RWPE2 (cell line): ENCODE measurements around the gene SBNO2.

Source experiments
- ATAC-seq: fragments of 200-7000 bp; cut with Tn5 transposase; 3 replicates; pipeline ENCODE4 v1.9.1; 2021; ENCODE audit warnings: low read depth
- DNase-seq: peaks from one replicate; pipeline ENCODE4 v3.0.0-alpha.2; 2020; ENCODE audit warnings: low spot score
- H3K27ac ChIP-seq: fragments of 450-650 bp; 2 replicates; pipeline ENCODE4 v1.5.1; 2017; ENCODE audit warnings: mild to moderate bottlenecking; ENCODE audit not compliant: poor library complexity, severe bottlenecking
- H3K27me3 ChIP-seq: fragments of 250-450 bp; sonication (Bioruptor Pico); 2 replicates; pipeline ENCODE4 v1.5.1; 2021; ENCODE audit warnings: mild to moderate bottlenecking, moderate library complexity; ENCODE audit not compliant: insufficient read depth, poor library complexity, severe bottlenecking
- H3K36me3 ChIP-seq: fragments of 250-450 bp; sonication (Bioruptor Pico); 2 replicates; pipeline ENCODE4 v1.5.1; 2020; ENCODE audit warnings: low read depth, mild to moderate bottlenecking, moderate library complexity
- H3K4me1 ChIP-seq: fragments of 250-450 bp; sonication (Bioruptor Pico); 2 replicates; pipeline ENCODE4 v1.5.1; 2021; ENCODE audit warnings: mild to moderate bottlenecking, moderate library complexity; ENCODE audit not compliant: insufficient read depth, poor library complexity, severe bottlenecking
- H3K4me3 ChIP-seq: fragments of 250-450 bp; sonication (Bioruptor Pico); 2 replicates; pipeline ENCODE4 v1.5.1; 2021; ENCODE audit warnings: mild to moderate bottlenecking, moderate library complexity; ENCODE audit not compliant: severe bottlenecking
- H3K9me3 ChIP-seq: fragments of 250-450 bp; sonication (Bioruptor Pico); 2 replicates; pipeline ENCODE4 v1.5.1; 2021; ENCODE audit warnings: mild to moderate bottlenecking, moderate library complexity; ENCODE audit not compliant: severe bottlenecking
- CTCF ChIP-seq: fragments of 450-650 bp; IDR thresholded peaks from one replicate; pipeline ENCODE4 v1.5.1; 2017; ENCODE audit warnings: mild to moderate bottlenecking, moderate library complexity; ENCODE audit not compliant: poor library complexity, severe bottlenecking

SBNO2 gene

GRCh38 chr19:1169921-1170885 is 3.9 kb downstream of the SBNO2 start:
- Histone ChIP-seq H3K27ac (peak overlapping the region; percentile 95), H3K4me1 (peaks cover 21% of the 10 kb centered on the region), H3K4me3 (peak overlapping the region; percentile 48), H3K9me3 (no peaks in the 10 kb centered on the region), H3K27me3 (no peaks in the 10 kb centered on the region), H3K36me3 (peaks cover 22% of the 10 kb centered on the region)
- ATAC-seq: peak; percentile 43
- peak; percentile 91 for DNase-seq
- no peak for TF ChIP-seq CTCF

- Histone ChIP-seq H3K4me1 (peaks cover 21% of the 10 kb centered on the region), H3K4me3 (peak overlapping the region; percentile 48), H3K36me3 (peaks cover 22% of the 10 kb centered on the region), H3K27me3 (no peaks in the 10 kb centered on the region), H3K27ac (peak overlapping the region; percentile 95), H3K9me3 (no peaks in the 10 kb centered on the region)
- TF ChIP-seq CTCF: no peak
- DNase-seq: no peak
- no peak for ATAC-seq
These were observed 4.7 kb downstream of the SBNO2 start for GRCh38 chr19:1169411-1169791.

- DNase-seq (peak; percentile 91), ATAC-seq (peak; percentile 74)
- no peak for TF ChIP-seq CTCF
- Histone ChIP-seq H3K4me3 (peak overlapping the region; percentile 48), H3K36me3 (peaks cover 22% of the 10 kb centered on the region), H3K4me1 (peaks cover 21% of the 10 kb centered on the region), H3K9me3 (no peaks in the 10 kb centered on the region), H3K27me3 (no peaks in the 10 kb centered on the region), H3K27ac (peak overlapping the region; percentile 95)
These were observed 5.3 kb downstream of the SBNO2 start for GRCh38 chr19:1168572-1169410.

- Histone ChIP-seq H3K4me3 (peak overlapping the region; percentile 48), H3K27ac (peak overlapping the region; percentile 95), H3K27me3 (no peaks in the 10 kb centered on the region), H3K36me3 (peaks cover 22% of the 10 kb centered on the region), H3K9me3 (no peaks in the 10 kb centered on the region), H3K4me1 (peaks cover 21% of the 10 kb centered on the region)
- no peak for ATAC-seq
- no peak for TF ChIP-seq CTCF
- peak; percentile 56 for DNase-seq
These were observed 6.1 kb downstream of the SBNO2 start for GRCh38 chr19:1167687-1168571.
